Measurements from ENCODE around the gene CYP8B1. TPM values are rescaled to one million over a fixed set of nuclear protein-coding genes. Genes with fewer than 3 reads are reported as not detected.

The CYP8B1 gene
- total and polyA plus RNA-seq, 2 of the 13 experiments (the other 11 are each of a cell fraction or from before 2014, with no cell fraction given): 0.58 to 2.0 TPM

DNA sequence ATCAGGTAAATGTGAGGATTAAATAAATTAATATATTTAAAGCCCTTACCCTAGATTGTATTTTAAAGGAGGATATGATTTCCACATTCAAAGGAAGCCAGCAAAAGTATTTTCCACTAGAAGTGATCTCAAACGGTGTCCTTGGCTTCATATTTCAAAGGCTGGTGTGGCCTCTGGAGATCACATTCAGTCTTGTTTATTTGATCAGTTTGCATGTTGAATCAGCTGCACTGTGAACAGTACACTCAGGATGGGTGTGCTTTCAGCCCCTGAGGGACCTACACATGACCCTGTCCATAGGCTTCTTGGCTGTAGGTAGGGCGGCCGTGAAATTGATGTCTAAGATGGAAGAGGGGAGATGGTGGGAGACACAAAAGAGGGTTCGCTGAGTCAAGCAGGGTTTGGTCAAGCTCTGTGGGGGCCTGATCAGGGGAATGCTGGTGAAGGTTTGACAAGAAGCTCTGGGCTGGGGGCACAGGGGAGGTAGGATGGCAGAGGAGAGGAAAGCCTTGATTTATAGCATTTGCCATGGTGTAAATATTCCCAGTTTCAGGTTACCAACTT lies 21.9 kb downstream of the CYP8B1 start (continued):
- TF ChIP-seq ZBED4 (CRISPR knock-in tag; IDR thresholded peaks at IDR 0.05; ENCODE audit: borderline replicate concordance): peak; percentile 60; the same call in 1 of the 2 replicates
- peak; percentile 91 for TF ChIP-seq CREM (IDR thresholded peaks at IDR 0.05)
- TF ChIP-seq CREM (CRISPR knock-in tag; IDR thresholded peaks at IDR 0.05): no peak
- no peak for TF ChIP-seq ZNF552 (CRISPR knock-in tag; IDR thresholded peaks at IDR 0.05; ENCODE audit: borderline replicate concordance)
- peak; percentile 88 for TF ChIP-seq THRA (CRISPR knock-in tag; IDR thresholded peaks at IDR 0.05; ENCODE audit: borderline replicate concordance)
- 0 out of 2 replicates have a peak, but pooled peaks have one; percentile 17 for TF ChIP-seq ZNF24 (IDR thresholded peaks at IDR 0.05)
- TF ChIP-seq, protein P1, sequence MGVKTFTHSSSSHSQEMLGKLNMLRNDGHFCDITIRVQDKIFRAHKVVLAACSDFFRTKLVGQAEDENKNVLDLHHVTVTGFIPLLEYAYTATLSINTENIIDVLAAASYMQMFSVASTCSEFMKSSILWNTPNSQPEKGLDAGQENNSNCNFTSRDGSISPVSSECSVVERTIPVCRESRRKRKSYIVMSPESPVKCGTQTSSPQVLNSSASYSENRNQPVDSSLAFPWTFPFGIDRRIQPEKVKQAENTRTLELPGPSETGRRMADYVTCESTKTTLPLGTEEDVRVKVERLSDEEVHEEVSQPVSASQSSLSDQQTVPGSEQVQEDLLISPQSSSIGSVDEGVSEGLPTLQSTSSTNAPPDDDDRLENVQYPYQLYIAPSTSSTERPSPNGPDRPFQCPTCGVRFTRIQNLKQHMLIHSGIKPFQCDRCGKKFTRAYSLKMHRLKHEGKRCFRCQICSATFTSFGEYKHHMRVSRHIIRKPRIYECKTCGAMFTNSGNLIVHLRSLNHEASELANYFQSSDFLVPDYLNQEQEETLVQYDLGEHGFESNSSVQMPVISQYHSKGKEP (CRISPR knock-in tag; IDR thresholded peaks at IDR 0.05): no peak
- TF ChIP-seq ZNF775 (CRISPR knock-in tag; IDR thresholded peaks at IDR 0.05; ENCODE audit: borderline replicate concordance): 0 out of 2 replicates have a peak, but pooled peaks have one; percentile 17
- no peak for TF ChIP-seq ZNF101 (CRISPR knock-in tag; IDR thresholded peaks at IDR 0.05; ENCODE audit: borderline replicate concordance, low read depth)
- no peak for TF ChIP-seq ZNF329 (CRISPR knock-in tag; IDR thresholded peaks at IDR 0.05; ENCODE audit: low read depth)
- TF ChIP-seq SOX6 (IDR thresholded peaks at IDR 0.05): no peak
- TF ChIP-seq SOX6 (CRISPR knock-in tag; IDR thresholded peaks at IDR 0.05): peak; percentile 90
- TF ChIP-seq ZNF326 (CRISPR knock-in tag; IDR thresholded peaks at IDR 0.05; ENCODE audit: borderline replicate concordance): no peak
- no peak for TF ChIP-seq ZC3H4 (CRISPR knock-in tag; IDR thresholded peaks at IDR 0.05; ENCODE audit: borderline replicate concordance)
- no peak for TF ChIP-seq ZFP90 (CRISPR knock-in tag; IDR thresholded peaks at IDR 0.05; ENCODE audit: borderline replicate concordance)
- TF ChIP-seq PRMT3 (CRISPR knock-in tag; IDR thresholded peaks at IDR 0.05; ENCODE audit: borderline replicate concordance, low read depth): no peak
- TF ChIP-seq, protein P2, sequence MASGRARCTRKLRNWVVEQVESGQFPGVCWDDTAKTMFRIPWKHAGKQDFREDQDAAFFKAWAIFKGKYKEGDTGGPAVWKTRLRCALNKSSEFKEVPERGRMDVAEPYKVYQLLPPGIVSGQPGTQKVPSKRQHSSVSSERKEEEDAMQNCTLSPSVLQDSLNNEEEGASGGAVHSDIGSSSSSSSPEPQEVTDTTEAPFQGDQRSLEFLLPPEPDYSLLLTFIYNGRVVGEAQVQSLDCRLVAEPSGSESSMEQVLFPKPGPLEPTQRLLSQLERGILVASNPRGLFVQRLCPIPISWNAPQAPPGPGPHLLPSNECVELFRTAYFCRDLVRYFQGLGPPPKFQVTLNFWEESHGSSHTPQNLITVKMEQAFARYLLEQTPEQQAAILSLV (CRISPR knock-in tag; IDR thresholded peaks at IDR 0.05; ENCODE audit: borderline replicate concordance): no peak
- TF ChIP-seq FOXC1 (CRISPR knock-in tag; IDR thresholded peaks at IDR 0.05; ENCODE audit: borderline replicate concordance): no peak; the same call in 1 of the 2 replicates
- TF ChIP-seq ZNF337 (CRISPR knock-in tag; IDR thresholded peaks at IDR 0.05; ENCODE audit: borderline replicate concordance, low read depth): no peak
- peak; percentile 93 for TF ChIP-seq ZGPAT (CRISPR knock-in tag; IDR thresholded peaks at IDR 0.05)

All from HepG2 (cell line).